ENCODE results near the gene JAKMIP3.

JAKMIP3 gene

DNA sequence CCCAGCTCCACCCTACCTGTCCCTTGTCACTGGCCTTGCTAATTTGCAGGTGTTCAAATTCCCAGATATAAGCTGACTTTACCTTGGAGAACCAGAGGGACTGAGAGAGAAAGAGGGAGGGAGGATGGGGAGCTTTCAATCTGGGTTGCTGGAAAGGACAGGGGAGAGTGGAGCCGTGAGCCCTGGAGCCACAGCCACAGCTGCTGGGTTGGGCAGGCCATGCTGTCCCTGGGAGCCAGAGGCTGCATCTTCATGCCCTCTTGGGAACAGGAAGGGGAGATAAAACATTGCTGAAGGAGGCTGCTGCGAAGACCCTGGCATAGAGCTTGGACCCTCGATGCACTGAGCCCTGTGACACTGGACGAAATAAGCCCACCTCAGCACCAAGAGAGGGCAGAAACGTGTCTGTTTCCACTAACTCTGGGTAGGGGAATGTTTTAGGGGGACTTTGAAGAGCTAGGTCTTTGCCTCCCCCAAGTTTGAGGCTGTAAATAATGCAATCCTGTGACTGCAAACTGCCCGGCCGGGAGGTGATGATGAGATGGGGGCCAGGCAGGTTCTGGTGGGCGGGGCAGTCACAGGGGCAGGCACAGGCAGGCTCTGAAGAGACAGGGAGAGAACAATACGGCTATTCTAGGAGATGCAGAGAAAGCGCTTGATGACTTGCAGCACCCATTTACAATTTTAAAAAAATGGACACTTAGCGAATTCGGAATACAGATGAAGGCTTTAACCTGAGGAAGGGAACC is 5.8 kb upstream of the JAKMIP3 start:
- DNase-seq: no peak
- H3K27ac ChIP-seq: no peak overlapping the region
- no peaks in the 10 kb centered on the region for H3K27me3 ChIP-seq (ENCODE audit: insufficient read depth, low read depth, severe bottlenecking)
- H3K9me3 ChIP-seq (ENCODE audit: severe bottlenecking): no peaks in the 10 kb centered on the region
- H3K4me3 ChIP-seq (ENCODE audit: low read depth, low read length): no peak overlapping the region
- H3K36me3 ChIP-seq: no peaks in the 10 kb centered on the region
- TF ChIP-seq, protein P1, sequence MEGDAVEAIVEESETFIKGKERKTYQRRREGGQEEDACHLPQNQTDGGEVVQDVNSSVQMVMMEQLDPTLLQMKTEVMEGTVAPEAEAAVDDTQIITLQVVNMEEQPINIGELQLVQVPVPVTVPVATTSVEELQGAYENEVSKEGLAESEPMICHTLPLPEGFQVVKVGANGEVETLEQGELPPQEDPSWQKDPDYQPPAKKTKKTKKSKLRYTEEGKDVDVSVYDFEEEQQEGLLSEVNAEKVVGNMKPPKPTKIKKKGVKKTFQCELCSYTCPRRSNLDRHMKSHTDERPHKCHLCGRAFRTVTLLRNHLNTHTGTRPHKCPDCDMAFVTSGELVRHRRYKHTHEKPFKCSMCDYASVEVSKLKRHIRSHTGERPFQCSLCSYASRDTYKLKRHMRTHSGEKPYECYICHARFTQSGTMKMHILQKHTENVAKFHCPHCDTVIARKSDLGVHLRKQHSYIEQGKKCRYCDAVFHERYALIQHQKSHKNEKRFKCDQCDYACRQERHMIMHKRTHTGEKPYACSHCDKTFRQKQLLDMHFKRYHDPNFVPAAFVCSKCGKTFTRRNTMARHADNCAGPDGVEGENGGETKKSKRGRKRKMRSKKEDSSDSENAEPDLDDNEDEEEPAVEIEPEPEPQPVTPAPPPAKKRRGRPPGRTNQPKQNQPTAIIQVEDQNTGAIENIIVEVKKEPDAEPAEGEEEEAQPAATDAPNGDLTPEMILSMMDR (IDR thresholded peaks at IDR 0.05; ENCODE audit: low read depth, low read length): no peak

DNA sequence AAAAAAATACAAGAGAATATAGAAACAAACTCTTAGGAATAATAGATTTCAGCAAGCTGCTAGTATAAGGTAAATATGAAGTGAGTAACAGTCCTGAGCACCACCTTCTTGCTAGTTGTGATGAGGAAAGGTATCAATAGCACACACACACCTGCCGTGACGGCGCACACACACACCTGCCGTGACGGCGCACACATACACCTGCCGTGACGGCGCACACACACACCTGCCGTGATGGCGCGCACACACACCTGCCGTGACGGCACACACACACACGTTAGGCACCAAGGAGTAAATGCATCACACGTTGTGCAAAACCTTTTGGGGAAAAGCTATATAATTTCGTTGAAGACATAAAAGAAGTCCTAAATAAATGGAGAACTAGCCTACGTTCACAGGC is 4.7 kb upstream of the JAKMIP3 start:
- Histone ChIP-seq H3K27me3 (ENCODE audit: insufficient read depth, low read depth, severe bottlenecking) (no peaks in the 10 kb centered on the region), H3K36me3 (no peaks in the 10 kb centered on the region), H3K9me3 (ENCODE audit: severe bottlenecking) (no peaks in the 10 kb centered on the region), H3K4me3 (ENCODE audit: low read depth, low read length) (no peak overlapping the region), H3K27ac (no peak overlapping the region)
- TF ChIP-seq, protein P1 (IDR thresholded peaks at IDR 0.05; ENCODE audit: low read depth, low read length): no peak
- DNase-seq: no peak

DNA sequence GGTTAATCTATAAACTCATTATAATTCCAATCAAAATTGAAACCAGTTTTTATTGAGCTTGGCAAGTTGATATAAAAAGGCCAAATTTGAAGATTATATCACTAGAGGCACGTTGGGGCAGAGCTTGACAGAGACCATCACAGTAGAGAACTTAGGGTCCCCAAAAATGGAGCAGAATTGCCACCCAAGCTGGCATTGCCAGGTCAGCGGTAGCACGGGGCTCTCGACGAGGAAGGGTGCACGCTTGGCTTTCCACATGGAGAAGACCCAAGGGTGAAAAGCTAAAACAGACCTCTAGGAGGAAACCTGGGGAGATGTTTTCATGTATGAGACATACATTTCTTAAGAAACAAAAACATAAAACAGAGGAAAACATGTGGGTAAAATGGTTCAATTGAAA is 4.3 kb upstream of the JAKMIP3 start:
- Histone ChIP-seq H3K9me3 (ENCODE audit: severe bottlenecking) (no peaks in the 10 kb centered on the region), H3K36me3 (no peaks in the 10 kb centered on the region), H3K4me3 (ENCODE audit: low read depth, low read length) (no peak overlapping the region), H3K27me3 (ENCODE audit: insufficient read depth, low read depth, severe bottlenecking) (no peaks in the 10 kb centered on the region), H3K27ac (no peak overlapping the region)
- no peak for DNase-seq
- TF ChIP-seq, protein P1 (IDR thresholded peaks at IDR 0.05; ENCODE audit: low read depth, low read length): no peak

DNA sequence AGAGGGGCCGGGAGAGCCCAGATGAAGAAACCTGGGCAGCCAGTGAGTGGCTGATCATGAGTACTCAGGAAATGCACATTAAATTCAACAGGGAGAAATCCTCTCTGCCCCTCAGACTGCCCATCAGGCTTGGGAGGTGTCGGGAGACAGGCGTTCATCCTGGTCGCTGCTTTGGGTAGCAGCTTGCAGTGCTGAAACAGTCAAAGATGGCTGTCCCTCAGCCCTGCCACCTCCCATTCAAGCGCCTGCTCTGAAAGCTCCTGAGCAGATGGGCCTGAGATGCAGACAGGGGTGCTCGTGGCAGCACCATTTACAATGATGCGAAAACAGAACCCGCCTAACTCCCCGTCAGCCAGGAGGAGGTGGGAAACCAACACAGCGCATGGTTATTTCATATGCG is 3.6 kb upstream of the JAKMIP3 start:
- TF ChIP-seq, protein P1 (IDR thresholded peaks at IDR 0.05; ENCODE audit: low read depth, low read length): no peak
- H3K36me3 ChIP-seq: no peaks in the 10 kb centered on the region
- H3K27me3 ChIP-seq (ENCODE audit: insufficient read depth, low read depth, severe bottlenecking): no peaks in the 10 kb centered on the region
- no peak overlapping the region for H3K27ac ChIP-seq
- no peak for DNase-seq
- no peaks in the 10 kb centered on the region for H3K9me3 ChIP-seq (ENCODE audit: severe bottlenecking)
- no peak overlapping the region for H3K4me3 ChIP-seq (ENCODE audit: low read depth, low read length)

DNA sequence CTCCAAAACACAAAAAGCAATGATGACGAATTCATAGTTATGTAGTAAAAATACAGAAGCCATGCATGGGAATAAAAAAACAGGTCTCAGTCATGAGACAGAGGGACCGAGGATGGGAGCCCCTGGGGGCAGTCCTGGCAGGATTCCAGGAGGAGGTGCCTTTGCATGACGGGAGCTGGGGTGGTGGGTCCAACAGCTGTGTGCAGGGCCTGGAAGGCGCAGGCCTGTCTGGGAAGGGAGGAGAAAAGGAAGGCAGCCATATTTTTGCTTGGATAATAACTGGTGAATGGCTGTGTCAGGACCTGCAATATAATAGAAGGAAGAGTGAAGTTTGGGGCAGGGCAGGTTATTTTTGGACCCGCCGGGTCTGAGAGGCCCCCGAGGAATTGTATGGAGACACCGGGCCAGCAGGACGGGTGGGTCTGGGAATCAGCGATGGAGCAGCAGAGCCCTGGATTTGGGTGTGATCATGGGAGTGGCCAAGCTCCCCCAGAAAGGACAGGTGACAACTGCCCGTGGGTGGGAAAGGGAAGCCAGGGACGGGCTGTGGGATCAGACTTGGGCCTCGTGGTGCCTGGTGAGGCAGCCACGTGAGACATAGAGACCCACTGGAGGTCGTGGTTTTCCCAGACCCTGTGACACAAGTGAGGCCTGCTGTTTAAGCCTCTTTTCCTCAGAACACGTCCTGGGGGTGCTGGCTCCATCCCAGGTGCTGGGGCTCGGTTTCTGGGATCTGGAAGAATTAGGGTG is 2.9 kb upstream of the JAKMIP3 start:
- Histone ChIP-seq H3K27me3 (ENCODE audit: insufficient read depth, low read depth, severe bottlenecking) (no peaks in the 10 kb centered on the region), H3K27ac (no peak overlapping the region), H3K4me3 (ENCODE audit: low read depth, low read length) (no peak overlapping the region), H3K36me3 (no peaks in the 10 kb centered on the region), H3K9me3 (ENCODE audit: severe bottlenecking) (no peaks in the 10 kb centered on the region)
- TF ChIP-seq, protein P1 (IDR thresholded peaks at IDR 0.05; ENCODE audit: low read depth, low read length): no peak
- DNase-seq: no peak
